CD14-positive monocyte (primary cell): ENCODE measurements around the gene TEAD1. TPM values are rescaled to one million over a fixed set of nuclear protein-coding genes. Genes with fewer than 3 reads are reported as not detected.

Source experiments
- DNase-seq, 3 donors: peaks; one replicate each; pipeline ENCODE4 v3.0.0-alpha.2; 2011 to 2022
- H2AFZ ChIP-seq: 2 replicates; pipeline ENCODE4 v1.6.0; 2012; ENCODE audit warnings: mild to moderate bottlenecking, low read depth, low read length, inconsistent platforms; ENCODE audit not compliant: insufficient read depth, poor library complexity, severe bottlenecking
- H3K27ac ChIP-seq, 2 donors: 1 replicate in 1 of 2; 2 replicates in 1 of 2; pipeline ENCODE4 v1.5.1; 2012 to 2013; ENCODE audit warnings: low read length in 2 of 2, control low read depth in 1 of 2, inconsistent platforms in 1 of 2, low read depth in 1 of 2, mild to moderate bottlenecking in 1 of 2
- H3K27me3 ChIP-seq, 2 donors: one replicate each; pipeline versions ENCODE4 v1.6.0 to v1.6.1; 2011 to 2013; ENCODE audit warnings: low read length in 2 of 2; ENCODE audit not compliant: control insufficient read depth in 2 of 2, insufficient read depth in 2 of 2
- H3K36me3 ChIP-seq, 2 donors: replicated peaks in 1 of 2; 1 replicate in 1 of 2; 2 replicates in 1 of 2; pipeline versions ENCODE4 v1.5.1 to v1.6.1; 2012 to 2013; ENCODE audit warnings: low read length in 2 of 2, control low read depth in 1 of 2, inconsistent platforms in 1 of 2, mild to moderate bottlenecking in 1 of 2; ENCODE audit not compliant: insufficient read depth in 2 of 2, control insufficient read depth in 1 of 2
- H3K4me1 ChIP-seq, 2 donors: 1 replicate in 1 of 2; 2 replicates in 1 of 2; pipeline versions ENCODE4 v1.5.1 to v1.6.1; 2012 to 2013; ENCODE audit warnings: low read length in 2 of 2, control low read depth in 1 of 2, inconsistent platforms in 1 of 2, mild to moderate bottlenecking in 1 of 2, moderate library complexity in 1 of 2; ENCODE audit not compliant: insufficient read depth in 2 of 2, control insufficient read depth in 1 of 2
- H3K4me2 ChIP-seq: replicated peaks from 2 replicates; pipeline ENCODE3; 2012; ENCODE audit warnings: low read length, moderate library complexity, mild to moderate bottlenecking; ENCODE audit not compliant: poor library complexity, severe bottlenecking; ENCODE audit errors: extremely low read depth
- H3K4me3 ChIP-seq, 3 experiments: fragments of 200-600 bp in 1 of 3; sonication (generic) in 1 of 3; replicated peaks in 1 of 3; 1 replicate in 2 of 3; 2 replicates in 1 of 3; pipeline ENCODE4 v1.5.1; 2011 to 2013; ENCODE audit warnings: low read length in 3 of 3, mild to moderate bottlenecking in 3 of 3, control low read depth in 2 of 3, low read depth in 2 of 3, inconsistent platforms in 1 of 3, moderate library complexity in 1 of 3
- H3K79me2 ChIP-seq: 2 replicates; pipeline ENCODE4 v1.6.0; 2012; ENCODE audit warnings: mild to moderate bottlenecking, control low read depth, inconsistent platforms, low read length, moderate library complexity; ENCODE audit not compliant: insufficient read depth
- H3K9ac ChIP-seq: 2 replicates; pipeline ENCODE4 v1.6.0; 2017; ENCODE audit warnings: low read length, mild to moderate bottlenecking; ENCODE audit not compliant: insufficient read depth, poor library complexity, severe bottlenecking
- H3K9me3 ChIP-seq, 2 donors: replicated peaks in 1 of 2; 1 replicate in 1 of 2; 2 replicates in 1 of 2; pipeline versions ENCODE4 v1.5.1 to v1.6.1; 2012 to 2013; ENCODE audit warnings: low read length in 2 of 2, control low read depth in 1 of 2; ENCODE audit not compliant: control insufficient read depth in 1 of 2, insufficient read depth in 1 of 2
- H4K20me1 ChIP-seq: 2 replicates; pipeline ENCODE4 v1.6.0; 2012; ENCODE audit warnings: mild to moderate bottlenecking, low read length, control low read depth, moderate library complexity; ENCODE audit not compliant: insufficient read depth
- H3K27ac Mint-ChIP-seq, 7 donors: one replicate each; pipeline ENCODE4 v1.8.0; 2020; ENCODE audit warnings: mild to moderate bottlenecking in 7 of 7, mixed read lengths in 7 of 7, moderate library complexity in 6 of 7, inconsistent platforms in 2 of 7
- H3K27me3 Mint-ChIP-seq, 3 donors: one replicate each; pipeline ENCODE4 v1.8.0; 2021 to 2022; ENCODE audit warnings: low read depth in 3 of 3, mild to moderate bottlenecking in 3 of 3, mixed read lengths in 3 of 3, moderate library complexity in 3 of 3, inconsistent platforms in 1 of 3
- H3K36me3 Mint-ChIP-seq, 2 donors: one replicate each; pipeline ENCODE4 v1.8.0; 2020; ENCODE audit warnings: mixed read lengths in 2 of 2, inconsistent platforms in 1 of 2, mild to moderate bottlenecking in 1 of 2
- H3K4me1 Mint-ChIP-seq: one replicate; pipeline ENCODE4 v1.8.0; 2020; ENCODE audit warnings: mild to moderate bottlenecking, mixed read lengths
- H3K4me3 Mint-ChIP-seq, 2 donors: one replicate each; pipeline ENCODE4 v1.8.0; 2020; ENCODE audit warnings: mild to moderate bottlenecking in 2 of 2, mixed read lengths in 2 of 2, moderate library complexity in 1 of 2
- H3K9me3 Mint-ChIP-seq, 7 donors: one replicate each; pipeline ENCODE4 v1.8.0; 2020 to 2022; ENCODE audit warnings: mixed read lengths in 7 of 7, mild to moderate bottlenecking in 6 of 7, moderate library complexity in 6 of 7, inconsistent platforms in 2 of 7
- WGBS: methylation state at CpG from one replicate; pipeline ENCODE4 v1.1.5; 2013; ENCODE audit warnings: missing lambda C conversion rate; ENCODE audit not compliant: insufficient coverage; 5-methylcytosine and 5-hydroxymethylcytosine counted together
- intact Hi-C, 2 donors: fragments of 100-400 bp; cut with micrococcal nuclease; formaldehyde crosslinking; loops; one replicate each; pipeline versions ENCODE4 v1.15.0 to v1.15.1; 2023
- polyA plus RNA-seq, 3 donors: library from polyadenylated mRNA; depleted of rRNA in 1 of 3; unstranded in 2 of 3; stranded (reverse) in 1 of 3; fragments of 300-500 nt in 2 of 3; fragments of >200 nt in 1 of 3; fragmentation: Illumina TruSeq in 2 of 3; gene quantifications; 1 replicate in 2 of 3; 2 replicates in 1 of 3; pipeline ENCODE4 v1.2.3, GENCODE V29; 2012 to 2021
- TF ChIP-seq, protein P1 (sequence below): fragments of 200-600 bp; IDR thresholded peaks from one replicate; pipeline ENCODE4 v1.8.0; 2022; ENCODE audit warnings: antibody characterized with exemption, mild to moderate bottlenecking

TEAD1 gene
- polyA plus RNA-seq, 3 donors = not detected

DNA sequence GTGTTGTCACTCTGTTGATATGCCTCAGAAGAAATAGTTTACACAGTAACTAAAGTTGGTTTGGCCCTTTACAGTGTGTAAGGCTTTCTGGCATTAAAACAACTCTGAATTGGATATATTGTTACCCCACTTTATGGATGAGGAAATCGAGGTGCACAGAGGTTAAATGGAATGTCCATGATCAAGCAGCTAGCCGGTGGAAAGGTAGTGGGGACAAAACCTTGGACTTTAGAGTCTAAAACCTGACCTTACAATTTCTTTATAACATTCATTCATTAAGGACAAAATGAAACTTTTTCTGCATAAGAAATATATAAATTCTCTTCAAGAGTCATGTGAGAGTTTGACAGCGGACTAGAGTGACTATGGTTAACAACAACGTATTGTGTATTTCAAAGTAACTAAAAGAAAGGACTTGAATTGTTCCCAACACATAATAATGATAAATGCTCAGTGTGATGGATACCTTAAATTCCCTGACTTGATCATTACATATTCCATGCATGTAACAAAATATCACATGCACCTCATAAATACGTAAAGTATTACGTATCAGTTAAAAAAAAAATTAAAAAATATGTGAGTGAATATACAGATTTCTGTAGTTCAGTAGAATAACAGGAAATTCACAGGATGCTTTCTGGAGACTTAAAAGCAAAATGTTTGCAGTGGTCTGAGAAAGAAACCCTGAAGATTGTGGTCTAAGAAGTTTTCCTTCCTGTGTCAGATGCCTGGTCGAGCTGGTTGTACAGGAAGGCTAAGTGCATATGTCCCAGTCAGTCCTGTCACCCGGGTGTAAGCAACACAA, 51.0 kb downstream of the TEAD1 start:
- Histone ChIP-seq H3K27me3 (peaks cover 2 to 4% of the 10 kb centered on the region in 2 donors), H4K20me1 (no peaks in the 10 kb centered on the region), H3K4me2 (no peak overlapping the region), H3K9ac (no peak overlapping the region), H3K79me2 (no peaks in the 10 kb centered on the region), H3K4me3 (no peak overlapping the region), H3K9me3 (no peaks in the 10 kb centered on the region), H3K27ac (no peak overlapping the region), H2AFZ (no peak overlapping the region), H3K36me3 (no peaks in the 10 kb centered on the region), H3K4me1 (no peaks in the 10 kb centered on the region)
- Mint-ChIP-seq H3K4me1 (no peaks in the 10 kb centered on the region), H3K27me3 (peaks cover 4 to 19% (median 7%) of the 10 kb centered on the region in 3 donors), H3K36me3 (no peaks in the 10 kb centered on the region), H3K27ac (no peak overlapping the region), H3K9me3 (peaks cover 0 to 1% (median 0%) of the 10 kb centered on the region in 7 donors), H3K4me3 (no peak overlapping the region)
- TF ChIP-seq, protein P1, sequence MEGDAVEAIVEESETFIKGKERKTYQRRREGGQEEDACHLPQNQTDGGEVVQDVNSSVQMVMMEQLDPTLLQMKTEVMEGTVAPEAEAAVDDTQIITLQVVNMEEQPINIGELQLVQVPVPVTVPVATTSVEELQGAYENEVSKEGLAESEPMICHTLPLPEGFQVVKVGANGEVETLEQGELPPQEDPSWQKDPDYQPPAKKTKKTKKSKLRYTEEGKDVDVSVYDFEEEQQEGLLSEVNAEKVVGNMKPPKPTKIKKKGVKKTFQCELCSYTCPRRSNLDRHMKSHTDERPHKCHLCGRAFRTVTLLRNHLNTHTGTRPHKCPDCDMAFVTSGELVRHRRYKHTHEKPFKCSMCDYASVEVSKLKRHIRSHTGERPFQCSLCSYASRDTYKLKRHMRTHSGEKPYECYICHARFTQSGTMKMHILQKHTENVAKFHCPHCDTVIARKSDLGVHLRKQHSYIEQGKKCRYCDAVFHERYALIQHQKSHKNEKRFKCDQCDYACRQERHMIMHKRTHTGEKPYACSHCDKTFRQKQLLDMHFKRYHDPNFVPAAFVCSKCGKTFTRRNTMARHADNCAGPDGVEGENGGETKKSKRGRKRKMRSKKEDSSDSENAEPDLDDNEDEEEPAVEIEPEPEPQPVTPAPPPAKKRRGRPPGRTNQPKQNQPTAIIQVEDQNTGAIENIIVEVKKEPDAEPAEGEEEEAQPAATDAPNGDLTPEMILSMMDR = no peak
- no peak for DNase-seq
- WGBS = 0% methylated on average over 1 of the region's 8 CpGs
- intact Hi-C loops = no loop called here

DNA sequence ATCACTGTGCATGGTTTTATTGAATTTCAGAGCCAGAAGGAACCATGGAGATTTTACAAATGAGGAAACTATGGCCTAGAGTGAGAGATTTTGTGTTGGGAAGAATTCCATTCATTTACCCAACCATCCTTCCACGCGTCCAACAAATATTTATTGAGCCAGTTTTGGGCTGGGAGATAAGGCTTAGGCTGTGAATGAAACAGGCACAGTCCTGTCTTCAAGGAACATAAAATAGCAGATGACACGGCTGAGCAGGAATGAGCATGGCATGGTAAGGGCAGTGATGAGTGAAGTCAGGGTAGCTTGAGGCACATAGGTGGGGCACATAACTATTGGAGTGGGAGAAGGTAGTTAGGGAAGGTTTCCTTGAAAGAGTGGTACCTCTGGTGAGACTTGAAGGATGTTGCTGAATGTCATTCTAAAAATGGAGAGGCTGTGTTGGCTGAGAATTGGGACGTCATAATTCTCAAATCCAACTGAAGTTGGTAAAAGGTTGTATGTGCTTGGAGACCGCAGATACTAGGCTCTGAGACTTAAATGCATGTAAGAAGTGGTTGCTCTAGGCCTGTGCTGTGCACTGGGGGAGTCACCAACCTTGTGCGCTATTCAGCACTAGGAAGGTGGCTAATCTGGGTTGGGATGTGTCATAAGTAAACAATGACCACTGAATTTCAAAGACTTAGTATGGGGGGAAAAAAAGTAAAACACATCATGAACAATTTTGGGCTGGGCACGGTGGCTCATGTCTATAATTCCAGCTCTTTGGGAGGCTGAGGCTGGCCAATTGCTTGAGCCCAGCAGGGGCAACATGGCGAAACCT, 51.9 kb downstream of the TEAD1 start:
- peaks cover 0 to 1% (median 0%) of the 10 kb centered on the region in 7 donors for H3K9me3 Mint-ChIP-seq
- Histone ChIP-seq H3K79me2 (no peaks in the 10 kb centered on the region), H3K27me3 (peaks cover 2 to 4% of the 10 kb centered on the region in 2 donors)

More for the DNA sequence above, 51.9 kb downstream of the TEAD1 start:
- Mint-ChIP-seq H3K27ac (no peak overlapping the region), H3K4me1 (no peaks in the 10 kb centered on the region), H3K4me3 (no peak overlapping the region), H3K36me3 (no peaks in the 10 kb centered on the region), H3K27me3 (peaks cover 4 to 18% (median 5%) of the 10 kb centered on the region in 3 donors)
- no peaks in the 10 kb centered on the region for H4K20me1 ChIP-seq
- H3K4me3 ChIP-seq = no peak overlapping the region
- H3K4me2 ChIP-seq = no peak overlapping the region
- no peaks in the 10 kb centered on the region for H3K9me3 ChIP-seq
- H3K27ac ChIP-seq = no peak overlapping the region
- 73% methylated on average over 3 of the region's 8 CpGs for WGBS
- DNase-seq = no peak
- H3K4me1 ChIP-seq = no peaks in the 10 kb centered on the region
- TF ChIP-seq, protein P1 = no peak
- no peak overlapping the region for H2AFZ ChIP-seq
- intact Hi-C loops = no loop called here
- no peak overlapping the region for H3K9ac ChIP-seq
- H3K36me3 ChIP-seq = no peaks in the 10 kb centered on the region
